Measurements from ENCODE around the gene PANX2. TPM values are rescaled to one million over a fixed set of nuclear protein-coding genes. Genes with fewer than 3 reads are reported as not detected.

PANX2 gene
- total RNA-seq (2022) (2.2 and 2.6 TPM in 2 replicates), Bru-seq, nascent RNA (percentile 24 among the genes with signal in this experiment), BruChase-seq, experiment 1, labeled RNA remaining after a 2-hour chase (percentile 29 among the genes with signal in this experiment), BruChase-seq, experiment 2, labeled RNA remaining after a 6-hour chase (percentile 39 among the genes with signal in this experiment)
- long read RNA-seq, partial matches to known transcripts: 1 of 1 reads
- long read RNA-seq, other reads (novel, unspliced or antisense): 0 of 1 reads

- peaks cover 6% of the 10 kb centered on the region for H3K4me1 Mint-ChIP-seq (ENCODE audit: low read depth, unreplicated experiment)
- no peak for TF ChIP-seq CTCF (IDR thresholded peaks at IDR 0.05; ENCODE audit: insufficient read depth in 1 of 2, low read depth in 1 of 2, low read length in 1 of 2, severe bottlenecking in 1 of 2, unreplicated experiment in 1 of 2)
- H3K9me3 ChIP-seq: no peaks in the 10 kb centered on the region
- H3K36me3 ChIP-seq (ENCODE audit: control insufficient read depth, insufficient read depth, low read length): no peaks in the 10 kb centered on the region
- H3K27ac Mint-ChIP-seq (ENCODE audit: unreplicated experiment): peak within 1 kb of the TSS; percentile 64
- intact Hi-C loops (cut with micrococcal nuclease; ENCODE audit: unreplicated experiment): no loop called here
- no peak for DNase-seq
- H3K4me3 Mint-ChIP-seq (ENCODE audit: unreplicated experiment): peak within 1 kb of the TSS; percentile 78
- peaks cover 11% of the 10 kb centered on the region; the same call in 1 of the 2 replicates for H3K4me1 ChIP-seq
- ChIA-PET CTCF (no interaction called here), POLR2A (no interaction called here)
- H3K27me3 Mint-ChIP-seq (ENCODE audit: insufficient read depth, unreplicated experiment): peaks cover 11% of the 10 kb centered on the region
- H3K27me3 ChIP-seq (replicated peaks; ENCODE audit: control insufficient read depth, insufficient read depth, low read length): no peaks in the 10 kb centered on the region
- no peaks in the 10 kb centered on the region for H3K9me3 Mint-ChIP-seq (ENCODE audit: unreplicated experiment)
- no TSS peak for BruUV-seq (replicated peaks)
- H3K4me3 ChIP-seq (ENCODE audit: low read depth, low read length): peak within 1 kb of the TSS; percentile 41
- H3K36me3 Mint-ChIP-seq (ENCODE audit: insufficient read depth, unreplicated experiment): no peaks in the 10 kb centered on the region
Measured at GRCh38 chr22:50170453-50171318, at the start of gene PANX2. Gene PANX2, plus strand, starts transcription at chr22:50170731. Its CDS starts 0 bp downstream, at chr22:50170731.

- no peak overlapping the region for H3K4me3 ChIP-seq (ENCODE audit: low read depth, low read length)
- TF ChIP-seq CTCF (IDR thresholded peaks at IDR 0.05; ENCODE audit: insufficient read depth in 1 of 2, low read depth in 1 of 2, low read length in 1 of 2, severe bottlenecking in 1 of 2, unreplicated experiment in 1 of 2): no peak
- H3K36me3 ChIP-seq (ENCODE audit: control insufficient read depth, insufficient read depth, low read length): no peaks in the 10 kb centered on the region
- ChIA-PET CTCF (no interaction called here), POLR2A (no interaction called here)
- intact Hi-C loops (cut with micrococcal nuclease; ENCODE audit: unreplicated experiment): no loop called here
- no peaks in the 10 kb centered on the region for H3K27me3 Mint-ChIP-seq (ENCODE audit: insufficient read depth, unreplicated experiment)
- H3K9me3 ChIP-seq: peaks cover 4% of the 10 kb centered on the region; the same call in 1 of the 2 replicates
- DNase-seq: no peak
- H3K9me3 Mint-ChIP-seq (ENCODE audit: unreplicated experiment): peaks cover 13% of the 10 kb centered on the region
- H3K4me3 Mint-ChIP-seq (ENCODE audit: unreplicated experiment): no peak overlapping the region
- peaks cover 25% of the 10 kb centered on the region for H3K4me1 ChIP-seq
- H3K27me3 ChIP-seq (replicated peaks; ENCODE audit: control insufficient read depth, insufficient read depth, low read length): no peaks in the 10 kb centered on the region
- H3K36me3 Mint-ChIP-seq (ENCODE audit: insufficient read depth, unreplicated experiment): peaks cover 15% of the 10 kb centered on the region
- peak overlapping the region; percentile 37 for H3K27ac Mint-ChIP-seq (ENCODE audit: unreplicated experiment)
- peaks cover 15% of the 10 kb centered on the region for H3K4me1 Mint-ChIP-seq (ENCODE audit: low read depth, unreplicated experiment)
- no TSS peak for BruUV-seq (replicated peaks)
Measured at GRCh38 chr22:50121202-50121740, 49.3 kb upstream of the PANX2 start.

- Mint-ChIP-seq H3K27ac (ENCODE audit: unreplicated experiment) (no peak overlapping the region), H3K9me3 (ENCODE audit: unreplicated experiment) (peaks cover 13% of the 10 kb centered on the region), H3K27me3 (ENCODE audit: insufficient read depth, unreplicated experiment) (no peaks in the 10 kb centered on the region), H3K36me3 (ENCODE audit: insufficient read depth, unreplicated experiment) (peaks cover 13% of the 10 kb centered on the region), H3K4me3 (ENCODE audit: unreplicated experiment) (no peak overlapping the region), H3K4me1 (ENCODE audit: low read depth, unreplicated experiment) (peaks cover 14% of the 10 kb centered on the region)
- no peaks in the 10 kb centered on the region for H3K36me3 ChIP-seq (ENCODE audit: control insufficient read depth, insufficient read depth, low read length)
- TF ChIP-seq CTCF (IDR thresholded peaks at IDR 0.05; ENCODE audit: insufficient read depth in 1 of 2, low read depth in 1 of 2, low read length in 1 of 2, severe bottlenecking in 1 of 2, unreplicated experiment in 1 of 2): no peak
- intact Hi-C loops (cut with micrococcal nuclease; ENCODE audit: unreplicated experiment): no loop called here
- no TSS peak for BruUV-seq (replicated peaks)
- DNase-seq: no peak
- CTCF ChIA-PET: no interaction called here
- H3K4me1 ChIP-seq: peaks cover 25% of the 10 kb centered on the region
- POLR2A ChIA-PET: no interaction called here
- H3K9me3 ChIP-seq: peaks cover 4% of the 10 kb centered on the region; the same call in 1 of the 2 replicates
- no peak overlapping the region for H3K4me3 ChIP-seq (ENCODE audit: low read depth, low read length)
- H3K27me3 ChIP-seq (replicated peaks; ENCODE audit: control insufficient read depth, insufficient read depth, low read length): no peaks in the 10 kb centered on the region
Measured at GRCh38 chr22:50123119-50123518, 47.4 kb upstream of the PANX2 start.

Data from Caco-2 (cell line).